Measurements from ENCODE around the gene MCOLN2. TPM values are rescaled to one million over a fixed set of nuclear protein-coding genes. Genes with fewer than 3 reads are reported as not detected.

MCOLN2 gene
- total and polyA plus RNA-seq, 2 experiments from 2014 or later = 0.31 TPM; not detected in 1

GRCh38 chr1:84939761-84940160 is 57.2 kb downstream of the MCOLN2 start:
- in situ Hi-C loops (cut with MboI) = loop anchor here (10.0 to 25.0 kb wide), 4 partner anchors 175 to 452 kb away; partner anchors contain the start of genes C1orf52 and RPF1
- Histone ChIP-seq H3K9me2 (ENCODE audit: insufficient read depth) (no peaks in the 10 kb centered on the region), H3K9me3 (ENCODE audit: low read depth) (no peaks in the 10 kb centered on the region), H3K79me2 (ENCODE audit: insufficient read depth) (no peaks in the 10 kb centered on the region), H3K27me3 (replicated peaks; ENCODE audit: insufficient read depth) (no peaks in the 10 kb centered on the region), H3K4me1 (ENCODE audit: insufficient read depth) (peaks cover 14% of the 10 kb centered on the region), H3K4me2 (ENCODE audit: unreplicated experiment) (no peak overlapping the region), H3F3A (ENCODE audit: insufficient read depth) (peaks cover 5% of the 10 kb centered on the region; the same call in 1 of the 2 replicates), H3K36me3 (ENCODE audit: low read depth) (no peaks in the 10 kb centered on the region), H3K27ac (no peak overlapping the region), H2AFZ (no peak overlapping the region), H3K4me3 (no peak overlapping the region), H4K20me1 (ENCODE audit: insufficient read depth) (no peaks in the 10 kb centered on the region), H3K9ac (no peak overlapping the region)
- DNase-seq = no peak
- WGBS, 2 experiments (ENCODE audit: low coverage in 1 of 2, low lambda C conversion rate in 2 of 2, missing lambda C conversion rate in 2 of 2) = 96% methylated on average over 11 of the region's 11 CpGs
- TF ChIP-seq EZH2 (IDR thresholded peaks at IDR 0.05; ENCODE audit: insufficient read depth, poor library complexity, severe bottlenecking) (no peak), EZH2phosphoT487 (IDR thresholded peaks at IDR 0.05; ENCODE audit: insufficient read depth, low read depth) (no peak)

DNA sequence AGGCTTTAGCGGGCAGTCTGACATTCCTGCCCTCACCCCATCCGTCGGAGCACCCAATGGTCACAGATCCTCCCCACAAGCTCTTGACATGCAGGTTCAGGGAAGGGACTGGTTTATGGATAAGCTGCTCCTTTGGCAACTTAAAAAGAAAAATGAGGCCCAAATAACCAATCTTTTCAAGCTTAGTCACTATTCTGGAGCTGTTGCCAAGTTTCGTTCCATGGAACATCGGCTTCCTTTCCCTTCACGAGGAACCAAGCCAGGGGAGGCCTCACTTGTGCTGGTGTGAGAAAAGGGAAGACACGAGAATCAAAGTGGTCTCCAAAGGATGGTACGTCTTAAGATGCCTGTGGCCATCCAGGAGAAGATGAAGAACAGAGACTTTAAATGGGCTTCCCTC is 57.8 kb downstream of the MCOLN2 start:
- Histone ChIP-seq H3K9me3 (ENCODE audit: low read depth) (no peaks in the 10 kb centered on the region), H3K27ac (no peak overlapping the region), H4K20me1 (ENCODE audit: insufficient read depth) (no peaks in the 10 kb centered on the region), H3F3A (ENCODE audit: insufficient read depth) (peaks cover 5% of the 10 kb centered on the region; the same call in 1 of the 2 replicates), H3K4me3 (no peak overlapping the region), H3K9me2 (ENCODE audit: insufficient read depth) (no peaks in the 10 kb centered on the region), H3K36me3 (ENCODE audit: low read depth) (no peaks in the 10 kb centered on the region), H3K79me2 (ENCODE audit: insufficient read depth) (no peaks in the 10 kb centered on the region), H3K4me2 (ENCODE audit: unreplicated experiment) (no peak overlapping the region), H3K4me1 (ENCODE audit: insufficient read depth) (peaks cover 14% of the 10 kb centered on the region), H3K27me3 (replicated peaks; ENCODE audit: insufficient read depth) (no peaks in the 10 kb centered on the region), H3K9ac (no peak overlapping the region), H2AFZ (no peak overlapping the region)
- in situ Hi-C loops (cut with MboI) = loop anchor here (10.0 to 25.0 kb wide), 3 partner anchors 174 to 452 kb away; partner anchors contain the start of gene RPF1
- WGBS, 2 experiments (ENCODE audit: low coverage in 1 of 2, low lambda C conversion rate in 2 of 2, missing lambda C conversion rate in 2 of 2) = 56 to 58% methylated on average over 8 of the region's 8 CpGs
- peak; percentile 61 for DNase-seq
- no peak for TF ChIP-seq EZH2 (IDR thresholded peaks at IDR 0.05; ENCODE audit: insufficient read depth, poor library complexity, severe bottlenecking)
- TF ChIP-seq EZH2phosphoT487 (IDR thresholded peaks at IDR 0.05; ENCODE audit: insufficient read depth, low read depth) = no peak

GRCh38 chr1:84936116-84936810 is 60.6 kb downstream of the MCOLN2 start:
- no peak overlapping the region for H3K27ac ChIP-seq
- H3K4me2 ChIP-seq (ENCODE audit: unreplicated experiment) = no peak overlapping the region
- no peak overlapping the region for H3K9ac ChIP-seq
- TF ChIP-seq EZH2phosphoT487 (IDR thresholded peaks at IDR 0.05; ENCODE audit: insufficient read depth, low read depth) (no peak), EZH2 (IDR thresholded peaks at IDR 0.05; ENCODE audit: insufficient read depth, poor library complexity, severe bottlenecking) (no peak)
- no peaks in the 10 kb centered on the region for H3K9me3 ChIP-seq (ENCODE audit: low read depth)
- H3F3A ChIP-seq (ENCODE audit: insufficient read depth) = peaks cover 5% of the 10 kb centered on the region; the same call in 1 of the 2 replicates
- 1 to 2% methylated on average over 5 of the region's 5 CpGs for WGBS, 2 experiments (ENCODE audit: low coverage in 1 of 2, low lambda C conversion rate in 2 of 2, missing lambda C conversion rate in 2 of 2)
- no peaks in the 10 kb centered on the region for H4K20me1 ChIP-seq (ENCODE audit: insufficient read depth)
- H3K36me3 ChIP-seq (ENCODE audit: low read depth) = no peaks in the 10 kb centered on the region
- no peaks in the 10 kb centered on the region for H3K9me2 ChIP-seq (ENCODE audit: insufficient read depth)
- peaks cover 14% of the 10 kb centered on the region for H3K4me1 ChIP-seq (ENCODE audit: insufficient read depth)
- peak; percentile 73 for DNase-seq
- H3K27me3 ChIP-seq (replicated peaks; ENCODE audit: insufficient read depth) = no peaks in the 10 kb centered on the region
- H3K79me2 ChIP-seq (ENCODE audit: insufficient read depth) = no peaks in the 10 kb centered on the region
- H2AFZ ChIP-seq = no peak overlapping the region
- H3K4me3 ChIP-seq = no peak overlapping the region
- in situ Hi-C loops (cut with MboI) = loop anchor here (10.0 to 25.0 kb wide), 3 partner anchors 171 to 449 kb away; partner anchors contain the start of gene RPF1

GRCh38 chr1:84933011-84933611 is 63.8 kb downstream of the MCOLN2 start:
- Histone ChIP-seq H4K20me1 (ENCODE audit: insufficient read depth) (no peaks in the 10 kb centered on the region), H3K4me2 (ENCODE audit: unreplicated experiment) (no peak overlapping the region), H3K9me3 (ENCODE audit: low read depth) (no peaks in the 10 kb centered on the region), H3K4me1 (ENCODE audit: insufficient read depth) (no peaks in the 10 kb centered on the region), H2AFZ (no peak overlapping the region), H3F3A (ENCODE audit: insufficient read depth) (no peaks in the 10 kb centered on the region), H3K79me2 (ENCODE audit: insufficient read depth) (no peaks in the 10 kb centered on the region), H3K9ac (no peak overlapping the region), H3K27ac (no peak overlapping the region), H3K9me2 (ENCODE audit: insufficient read depth) (no peaks in the 10 kb centered on the region), H3K27me3 (replicated peaks; ENCODE audit: insufficient read depth) (peaks cover 7% of the 10 kb centered on the region; the same call in 1 of the 2 replicates), H3K36me3 (ENCODE audit: low read depth) (no peaks in the 10 kb centered on the region), H3K4me3 (no peak overlapping the region)
- no peak for DNase-seq
- in situ Hi-C loops (cut with MboI) = loop anchor here (10.0 to 25.0 kb wide), 3 partner anchors 168 to 446 kb away; partner anchors contain the start of gene RPF1
- 78 to 80% methylated on average over 7 of the region's 7 CpGs for WGBS, 2 experiments (ENCODE audit: low coverage in 1 of 2, low lambda C conversion rate in 2 of 2, missing lambda C conversion rate in 2 of 2)
- TF ChIP-seq EZH2phosphoT487 (IDR thresholded peaks at IDR 0.05; ENCODE audit: insufficient read depth, low read depth) (no peak), EZH2 (IDR thresholded peaks at IDR 0.05; ENCODE audit: insufficient read depth, poor library complexity, severe bottlenecking) (no peak)
